Gastroesophageal sphincter (tissue), 3 donors: ENCODE results near the gene TMEM229B.

ENCODE experiments used
- POLR2A ChIP-seq, 2 donors: fragments of 450-650 bp; IDR thresholded peaks; one replicate each; pipeline ENCODE4 v1.6.1; 2017; ENCODE audit warnings: antibody characterized with exemption in 2 of 2, mild to moderate bottlenecking in 2 of 2, moderate library complexity in 1 of 2
- POLR2AphosphoS5 ChIP-seq: sonication (generic); formaldehyde crosslinking; IDR thresholded peaks from one replicate; pipeline ENCODE4 v1.6.1; 2017; ENCODE audit warnings: antibody characterized with exemption
- TF ChIP-seq, protein P1 (sequence below), 4 experiments: fragments of 200-600 bp in 2 of 4; fragments of 450-650 bp in 2 of 4; sonication (generic) in 1 of 4; IDR thresholded peaks; one replicate each; pipeline ENCODE4 v1.5.1; 2017 to 2019; ENCODE audit warnings: antibody characterized with exemption in 4 of 4, mild to moderate bottlenecking in 2 of 4, moderate library complexity in 2 of 4

DNA sequence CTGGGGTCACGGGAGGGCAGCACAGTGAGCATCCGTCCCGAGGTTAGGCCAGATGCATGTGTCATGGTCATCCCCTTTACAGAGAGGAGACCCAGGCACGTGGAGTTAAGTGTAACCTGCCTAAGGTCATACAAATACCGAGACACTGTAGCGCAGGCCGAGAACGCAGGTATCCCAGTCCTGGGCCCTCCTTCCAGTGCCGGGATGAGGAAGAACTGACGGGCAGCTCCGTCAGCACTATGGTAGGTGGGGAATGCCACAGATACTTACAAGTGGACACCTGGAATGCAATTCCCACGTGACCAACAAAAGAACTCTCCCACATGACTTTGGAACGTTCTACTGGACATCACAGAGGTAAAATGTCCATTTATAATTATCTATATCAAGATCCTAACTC, 8.7 kb upstream of the TMEM229B start:
- TF ChIP-seq, protein P1, sequence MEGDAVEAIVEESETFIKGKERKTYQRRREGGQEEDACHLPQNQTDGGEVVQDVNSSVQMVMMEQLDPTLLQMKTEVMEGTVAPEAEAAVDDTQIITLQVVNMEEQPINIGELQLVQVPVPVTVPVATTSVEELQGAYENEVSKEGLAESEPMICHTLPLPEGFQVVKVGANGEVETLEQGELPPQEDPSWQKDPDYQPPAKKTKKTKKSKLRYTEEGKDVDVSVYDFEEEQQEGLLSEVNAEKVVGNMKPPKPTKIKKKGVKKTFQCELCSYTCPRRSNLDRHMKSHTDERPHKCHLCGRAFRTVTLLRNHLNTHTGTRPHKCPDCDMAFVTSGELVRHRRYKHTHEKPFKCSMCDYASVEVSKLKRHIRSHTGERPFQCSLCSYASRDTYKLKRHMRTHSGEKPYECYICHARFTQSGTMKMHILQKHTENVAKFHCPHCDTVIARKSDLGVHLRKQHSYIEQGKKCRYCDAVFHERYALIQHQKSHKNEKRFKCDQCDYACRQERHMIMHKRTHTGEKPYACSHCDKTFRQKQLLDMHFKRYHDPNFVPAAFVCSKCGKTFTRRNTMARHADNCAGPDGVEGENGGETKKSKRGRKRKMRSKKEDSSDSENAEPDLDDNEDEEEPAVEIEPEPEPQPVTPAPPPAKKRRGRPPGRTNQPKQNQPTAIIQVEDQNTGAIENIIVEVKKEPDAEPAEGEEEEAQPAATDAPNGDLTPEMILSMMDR (IDR thresholded peaks at IDR 0.05), result no peak
- TF ChIP-seq POLR2A (IDR thresholded peaks at IDR 0.05) (no peak), POLR2AphosphoS5 (no peak)
